WTC11 (cell line): Measurements from ENCODE around the gene GGN. TPM values are rescaled to one million over a fixed set of nuclear protein-coding genes. Genes with fewer than 3 reads are reported as not detected.
"Not testable (repeated sequence)": the region's sequence is repeated elsewhere in the genome, so short reads cannot be mapped to it uniquely, and the experiment has no call there.

Source experiments
- ATAC-seq: fragments of 200-7000 bp; cut with Tn5 transposase; 2 replicates; pipeline ENCODE4 v1.10.0; 2021; ENCODE audit warnings: mild to moderate bottlenecking, moderate library complexity
- CTCF ChIA-PET: fragments of 300-600 bp; sonication (Branson Sonifier 250); formaldehyde crosslinking; loops from one replicate; lab custom pipeline; 2021; ENCODE audit warnings: antibody characterized with exemption; lab: Charles Lee
- POLR2A ChIA-PET: fragments of 350-600 bp; sonication (Branson Sonifier 250); formaldehyde crosslinking; loops from one replicate; lab custom pipeline; 2021; ENCODE audit warnings: antibody characterized with exemption; lab: Charles Lee
- DNase-seq: peaks from one replicate; pipeline ENCODE4 v3.0.0; 2021; ENCODE audit warnings: low spot score
- H3K27ac Mint-ChIP-seq: 2 replicates; pipeline ENCODE4 v1.8.0; 2021; ENCODE audit warnings: mixed read lengths
- H3K27me3 Mint-ChIP-seq: 2 replicates; pipeline ENCODE4 v1.8.0; 2021; ENCODE audit warnings: low read depth, mild to moderate bottlenecking, moderate library complexity, mixed read lengths
- H3K36me3 Mint-ChIP-seq: 2 replicates; pipeline ENCODE4 v1.8.0; 2021; ENCODE audit warnings: mixed read lengths
- H3K4me1 Mint-ChIP-seq: 2 replicates; pipeline ENCODE4 v1.8.0; 2022; ENCODE audit warnings: mixed read lengths
- H3K4me3 Mint-ChIP-seq: 2 replicates; pipeline ENCODE4 v1.8.0; 2021; ENCODE audit warnings: mild to moderate bottlenecking, moderate library complexity, mixed read lengths
- H3K9me3 Mint-ChIP-seq: 2 replicates; pipeline ENCODE4 v1.8.0; 2021; ENCODE audit warnings: mixed read lengths
- ATF6 ChIP-seq: sonication (generic); formaldehyde crosslinking; IDR thresholded peaks from 2 replicates; pipeline ENCODE4 v1.8.1; 2023; ENCODE audit warnings: mild to moderate bottlenecking, missing genetic modification reagents
- CREB1 ChIP-seq: sonication (generic); formaldehyde crosslinking; IDR thresholded peaks from 2 replicates; pipeline ENCODE4 v1.8.0; 2023; ENCODE audit warnings: mild to moderate bottlenecking, missing genetic modification reagents
- GTF2I ChIP-seq: fragments of 250-450 bp; sonication (Bioruptor Pico); conservative IDR thresholded peaks from 2 replicates; pipeline ENCODE4 v1.4.0; 2021; ENCODE audit warnings: mild to moderate bottlenecking
- JUN ChIP-seq: sonication (generic); formaldehyde crosslinking; IDR thresholded peaks from 2 replicates; pipeline ENCODE4 v1.8.0; 2023; ENCODE audit warnings: mild to moderate bottlenecking, missing genetic modification reagents
- SMAD4 ChIP-seq: sonication (generic); formaldehyde crosslinking; IDR thresholded peaks from 2 replicates; pipeline ENCODE4 v1.8.0; 2022; ENCODE audit warnings: mild to moderate bottlenecking, missing genetic modification reagents
- STAT6 ChIP-seq: sonication (generic); formaldehyde crosslinking; conservative IDR thresholded peaks from 2 replicates; pipeline ENCODE4 v1.8.1; 2023; ENCODE audit warnings: mild to moderate bottlenecking, low read depth, missing genetic modification reagents, moderate library complexity
- ZNF219 ChIP-seq: sonication (generic); formaldehyde crosslinking; IDR thresholded peaks from 2 replicates; pipeline ENCODE4 v1.8.0; 2023; ENCODE audit warnings: missing genetic modification reagents, mild to moderate bottlenecking, borderline replicate concordance
- ZNF232 ChIP-seq: sonication (generic); formaldehyde crosslinking; IDR thresholded peaks from 2 replicates; pipeline ENCODE4 v1.8.0; 2022; ENCODE audit warnings: mild to moderate bottlenecking, missing genetic modification reagents
- total RNA-seq: library from RNA; stranded (reverse); gene quantifications from 3 replicates; pipeline ENCODE4 v1.2.3, GENCODE V29; 2021
- TF ChIP-seq, protein P1 (sequence below): fragments of 250-450 bp; sonication (Bioruptor Pico); IDR thresholded peaks from 2 replicates; pipeline ENCODE4 v2.1.2; 2022; ENCODE audit warnings: mild to moderate bottlenecking, moderate library complexity
- TF ChIP-seq, protein P2 (sequence below): sonication (generic); formaldehyde crosslinking; IDR thresholded peaks from 2 replicates; pipeline ENCODE4 v1.8.1; 2023; ENCODE audit warnings: mild to moderate bottlenecking, missing genetic modification reagents
- TF ChIP-seq, protein P3 (sequence below): sonication (generic); formaldehyde crosslinking; IDR thresholded peaks from 2 replicates; pipeline ENCODE4 v1.8.1; 2023; ENCODE audit warnings: mild to moderate bottlenecking, moderate library complexity, missing genetic modification reagents
- TF ChIP-seq, protein P4 (sequence below): sonication (generic); formaldehyde crosslinking; IDR thresholded peaks from 2 replicates; pipeline ENCODE4 v1.8.1; 2022; ENCODE audit warnings: low read depth, missing genetic modification reagents, borderline replicate concordance

The GGN gene
- total RNA-seq, 1 experiment from 2014 or later, result 2.4 TPM

- ATAC-seq (no peak), DNase-seq (no peak)
- H3K9me3 Mint-ChIP-seq, result no peaks in the 10 kb centered on the region
- CTCF ChIA-PET, result interaction anchor here (4.9 kb wide), 1 partner anchor 10 kb away, joined by 50 read pairs; the partner anchor contains the start of gene FAM98C
- H3K36me3 Mint-ChIP-seq, result no peaks in the 10 kb centered on the region
- H3K27me3 Mint-ChIP-seq, result no peaks in the 10 kb centered on the region; the same call in 1 of the 2 replicates
- POLR2A ChIA-PET, result no interaction called here
- no peak overlapping the region for H3K27ac Mint-ChIP-seq
- H3K4me3 Mint-ChIP-seq, result no peak overlapping the region
- TF ChIP-seq ZNF232 (no peak), STAT6 (CRISPR knock-in tag) (no peak), ATF6 (no peak), SMAD4 (CRISPR knock-in tag) (no peak), JUN (CRISPR knock-in tag) (no peak), CREB1 (CRISPR knock-in tag) (no peak), ZNF219 (CRISPR knock-in tag) (no peak), GTF2I (CRISPR knock-in tag) (no peak)
- TF ChIP-seq, protein P1, sequence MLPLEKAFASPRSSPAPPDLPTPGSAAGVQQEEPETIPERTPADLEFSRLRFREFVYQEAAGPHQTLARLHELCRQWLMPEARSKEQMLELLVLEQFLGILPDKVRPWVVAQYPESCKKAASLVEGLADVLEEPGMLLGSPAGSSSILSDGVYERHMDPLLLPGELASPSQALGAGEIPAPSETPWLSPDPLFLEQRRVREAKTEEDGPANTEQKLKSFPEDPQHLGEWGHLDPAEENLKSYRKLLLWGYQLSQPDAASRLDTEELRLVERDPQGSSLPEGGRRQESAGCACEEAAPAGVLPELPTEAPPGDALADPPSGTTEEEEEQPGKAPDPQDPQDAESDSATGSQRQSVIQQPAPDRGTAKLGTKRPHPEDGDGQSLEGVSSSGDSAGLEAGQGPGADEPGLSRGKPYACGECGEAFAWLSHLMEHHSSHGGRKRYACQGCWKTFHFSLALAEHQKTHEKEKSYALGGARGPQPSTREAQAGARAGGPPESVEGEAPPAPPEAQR (CRISPR knock-in tag), result no peak
- TF ChIP-seq, protein P2, sequence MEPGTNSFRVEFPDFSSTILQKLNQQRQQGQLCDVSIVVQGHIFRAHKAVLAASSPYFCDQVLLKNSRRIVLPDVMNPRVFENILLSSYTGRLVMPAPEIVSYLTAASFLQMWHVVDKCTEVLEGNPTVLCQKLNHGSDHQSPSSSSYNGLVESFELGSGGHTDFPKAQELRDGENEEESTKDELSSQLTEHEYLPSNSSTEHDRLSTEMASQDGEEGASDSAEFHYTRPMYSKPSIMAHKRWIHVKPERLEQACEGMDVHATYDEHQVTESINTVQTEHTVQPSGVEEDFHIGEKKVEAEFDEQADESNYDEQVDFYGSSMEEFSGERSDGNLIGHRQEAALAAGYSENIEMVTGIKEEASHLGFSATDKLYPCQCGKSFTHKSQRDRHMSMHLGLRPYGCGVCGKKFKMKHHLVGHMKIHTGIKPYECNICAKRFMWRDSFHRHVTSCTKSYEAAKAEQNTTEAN, result no peak
- TF ChIP-seq, protein P3, sequence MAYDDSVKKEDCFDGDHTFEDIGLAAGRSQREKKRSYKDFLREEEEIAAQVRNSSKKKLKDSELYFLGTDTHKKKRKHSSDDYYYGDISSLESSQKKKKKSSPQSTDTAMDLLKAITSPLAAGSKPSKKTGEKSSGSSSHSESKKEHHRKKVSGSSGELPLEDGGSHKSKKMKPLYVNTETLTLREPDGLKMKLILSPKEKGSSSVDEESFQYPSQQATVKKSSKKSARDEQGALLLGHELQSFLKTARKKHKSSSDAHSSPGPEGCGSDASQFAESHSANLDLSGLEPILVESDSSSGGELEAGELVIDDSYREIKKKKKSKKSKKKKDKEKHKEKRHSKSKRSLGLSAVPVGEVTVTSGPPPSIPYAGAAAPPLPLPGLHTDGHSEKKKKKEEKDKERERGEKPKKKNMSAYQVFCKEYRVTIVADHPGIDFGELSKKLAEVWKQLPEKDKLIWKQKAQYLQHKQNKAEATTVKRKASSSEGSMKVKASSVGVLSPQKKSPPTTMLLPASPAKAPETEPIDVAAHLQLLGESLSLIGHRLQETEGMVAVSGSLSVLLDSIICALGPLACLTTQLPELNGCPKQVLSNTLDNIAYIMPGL (CRISPR knock-in tag), result no peak
- peaks cover 6% of the 10 kb centered on the region for H3K4me1 Mint-ChIP-seq
Measured at GRCh38 chr19:38412491-38412890, 24.7 kb upstream of the GGN start.

DNA sequence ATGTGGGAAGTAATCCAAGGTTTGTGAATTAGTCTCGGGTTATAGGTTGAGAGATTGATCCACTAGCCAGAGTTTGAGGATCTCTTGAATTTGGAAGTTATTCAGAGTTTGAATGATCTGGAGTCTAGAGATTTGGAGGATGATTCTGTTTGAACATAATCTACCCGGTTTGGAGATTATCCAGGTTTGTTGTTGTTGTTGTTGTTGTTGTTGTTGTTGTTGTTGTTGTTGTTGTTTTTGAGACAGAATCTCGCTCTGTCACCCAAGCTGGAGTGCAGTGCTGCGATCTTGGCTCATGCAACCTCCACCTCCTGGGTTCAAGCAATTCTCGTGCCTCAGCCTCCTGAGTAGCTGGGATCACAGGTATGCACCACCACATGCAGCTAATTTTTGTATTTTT is 24.1 kb upstream of the GGN start:
- DNase-seq, H3K4me1 Mint-ChIP-seq, H3K27me3 Mint-ChIP-seq, H3K27ac Mint-ChIP-seq, ATAC-seq, POLR2A ChIA-PET, H3K9me3 Mint-ChIP-seq, H3K36me3 Mint-ChIP-seq, H3K4me3 Mint-ChIP-seq: not testable (repeated sequence)
- CTCF ChIA-PET, result interaction anchor here (4.9 kb wide), 1 partner anchor 9 kb away, joined by 50 read pairs; the partner anchor contains the start of gene FAM98C

DNA sequence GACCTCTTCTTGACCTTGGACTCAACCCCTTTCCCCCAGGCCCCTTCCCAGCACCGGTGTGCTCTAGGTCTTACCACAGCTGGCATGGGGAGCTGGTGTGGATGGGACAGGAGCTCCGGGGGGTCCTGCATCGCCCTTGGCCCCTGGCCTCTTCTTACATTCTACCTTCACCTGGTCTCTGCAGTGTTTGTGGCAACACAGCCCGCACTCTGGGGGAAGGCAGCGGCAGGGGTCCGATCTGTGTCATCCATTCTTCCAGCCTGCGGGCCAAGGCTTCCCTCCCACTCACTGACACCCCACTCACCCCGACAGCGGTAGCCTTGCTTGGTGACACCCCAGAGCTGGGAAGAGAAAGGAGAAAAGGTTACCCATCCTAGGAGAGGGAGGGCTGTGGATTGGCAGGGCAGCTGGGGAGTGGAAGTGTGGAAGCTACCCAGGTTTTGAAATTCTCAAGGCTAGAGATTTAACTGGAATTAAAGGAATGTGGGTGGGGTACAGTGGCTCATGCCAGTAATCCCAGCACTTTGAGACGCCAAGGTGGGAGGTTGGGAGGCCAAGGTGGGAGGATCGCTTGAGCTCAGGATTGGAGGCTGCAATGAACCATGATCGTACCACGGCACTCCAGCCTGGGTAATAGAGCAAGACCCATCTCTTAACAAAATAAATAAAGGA is 23.3 kb upstream of the GGN start:
- ChIA-PET POLR2A (interaction anchor here (0.5 kb wide), 1 partner anchor 196 kb away, joined by 6 read pairs; no protein-coding TSS in a partner anchor), CTCF (interaction anchor here (4.9 kb wide), 1 partner anchor 9 kb away, joined by 50 read pairs; the partner anchor contains the start of gene FAM98C)
- Mint-ChIP-seq H3K36me3 (no peaks in the 10 kb centered on the region), H3K4me3 (no peak overlapping the region), H3K27me3 (no peaks in the 10 kb centered on the region; the same call in 1 of the 2 replicates), H3K4me1 (no peaks in the 10 kb centered on the region), H3K9me3 (no peaks in the 10 kb centered on the region), H3K27ac (no peak overlapping the region)
- no peak for DNase-seq
- no peak for ATAC-seq
- TF ChIP-seq, protein P4, sequence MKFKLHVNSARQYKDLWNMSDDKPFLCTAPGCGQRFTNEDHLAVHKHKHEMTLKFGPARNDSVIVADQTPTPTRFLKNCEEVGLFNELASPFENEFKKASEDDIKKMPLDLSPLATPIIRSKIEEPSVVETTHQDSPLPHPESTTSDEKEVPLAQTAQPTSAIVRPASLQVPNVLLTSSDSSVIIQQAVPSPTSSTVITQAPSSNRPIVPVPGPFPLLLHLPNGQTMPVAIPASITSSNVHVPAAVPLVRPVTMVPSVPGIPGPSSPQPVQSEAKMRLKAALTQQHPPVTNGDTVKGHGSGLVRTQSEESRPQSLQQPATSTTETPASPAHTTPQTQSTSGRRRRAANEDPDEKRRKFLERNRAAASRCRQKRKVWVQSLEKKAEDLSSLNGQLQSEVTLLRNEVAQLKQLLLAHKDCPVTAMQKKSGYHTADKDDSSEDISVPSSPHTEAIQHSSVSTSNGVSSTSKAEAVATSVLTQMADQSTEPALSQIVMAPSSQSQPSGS (CRISPR knock-in tag), result no peak
- TF ChIP-seq GTF2I (CRISPR knock-in tag), result no peak

GRCh38 chr19:38410407-38410806 is 22.6 kb upstream of the GGN start:
- H3K9me3 Mint-ChIP-seq, ATAC-seq: not testable (repeated sequence)

More at GRCh38 chr19:38410407-38410806, 22.6 kb upstream of the GGN start:
- not testable (repeated sequence) for H3K4me3 Mint-ChIP-seq, H3K36me3 Mint-ChIP-seq, H3K4me1 Mint-ChIP-seq, H3K27me3 Mint-ChIP-seq, DNase-seq, H3K27ac Mint-ChIP-seq
- ChIA-PET CTCF (interaction anchor here (4.9 kb wide), 1 partner anchor 8 kb away, joined by 50 read pairs; the partner anchor contains the start of gene FAM98C), POLR2A (interaction anchor here (0.6 to 0.7 kb wide), 3 partner anchors 51 to 987 kb away, joined by 3 to 4 read pairs (median 3); no protein-coding TSS in a partner anchor)
